Measurements from ENCODE around the gene TJAP1. TPM values are rescaled to one million over a fixed set of nuclear protein-coding genes. Genes with fewer than 3 reads are reported as not detected.

The TJAP1 gene
- total and polyA plus RNA-seq, 5 donors from 2014 or later: 5.5 to 36.3 (median 7.3) TPM

- Mint-ChIP-seq H3K9me3 (peaks cover 0 to 1% (median 0%) of the 10 kb centered on the region in 7 donors), H3K27me3 (peaks cover 13% of the 10 kb centered on the region), H3K27ac (no peak overlapping the region), H3K36me3 (no peaks in the 10 kb centered on the region), H3K4me1 (peaks cover 6 to 11% (median 8%) of the 10 kb centered on the region in 4 donors), H3K4me3 (no peak overlapping the region)
- Histone ChIP-seq H3K4me1 (ENCODE audit: control insufficient read depth, insufficient read depth, low read length, poor library complexity, severe bottlenecking) (peaks cover 6% of the 10 kb centered on the region), H3K4me3 (ENCODE audit: low read depth, low read length) (no peak overlapping the region), H3K27me3 (ENCODE audit: control insufficient read depth, insufficient read depth, low read length) (peaks cover 5% of the 10 kb centered on the region), H3K36me3 (ENCODE audit: control insufficient read depth, insufficient read depth, low read length) (no peaks in the 10 kb centered on the region), H3K9me3 (ENCODE audit: control insufficient read depth in 2 of 2, low read length in 2 of 2) (no peaks in the 10 kb centered on the region), H3K27ac (ENCODE audit: insufficient read depth, low read length, poor library complexity, severe bottlenecking) (no peak overlapping the region)
- DNase-seq (no peak), ATAC-seq (ENCODE audit: low read depth in 2 of 2) (no peak)
Observed at GRCh38 chr6:43472515-43472914, 4.9 kb upstream of the TJAP1 start.

- Mint-ChIP-seq H3K4me3 (no peak overlapping the region), H3K4me1 (peaks cover 16 to 39% (median 30%) of the 10 kb centered on the region in 4 donors), H3K36me3 (no peaks in the 10 kb centered on the region), H3K27me3 (peaks cover 13% of the 10 kb centered on the region), H3K9me3 (peaks cover 0 to 1% (median 0%) of the 10 kb centered on the region in 7 donors), H3K27ac (peak overlapping the region in 1 of 3 donors; percentile 51)
- Histone ChIP-seq H3K4me3 (ENCODE audit: low read depth, low read length) (no peak overlapping the region), H3K36me3 (ENCODE audit: control insufficient read depth, insufficient read depth, low read length) (no peaks in the 10 kb centered on the region), H3K27me3 (ENCODE audit: control insufficient read depth, insufficient read depth, low read length) (no peaks in the 10 kb centered on the region), H3K4me1 (ENCODE audit: control insufficient read depth, insufficient read depth, low read length, poor library complexity, severe bottlenecking) (peaks cover 22% of the 10 kb centered on the region), H3K27ac (ENCODE audit: insufficient read depth, low read length, poor library complexity, severe bottlenecking) (no peak overlapping the region), H3K9me3 (ENCODE audit: control insufficient read depth in 2 of 2, low read length in 2 of 2) (no peaks in the 10 kb centered on the region)
- ATAC-seq (ENCODE audit: low read depth in 2 of 2) (no peak), DNase-seq (no peak)
Observed at GRCh38 chr6:43475516-43475915, 1.9 kb upstream of the TJAP1 start.

GRCh38 chr6:43476746-43477145, 624 bp upstream of the TJAP1 start:
- Histone ChIP-seq H3K4me1 (ENCODE audit: control insufficient read depth, insufficient read depth, low read length, poor library complexity, severe bottlenecking) (peaks cover 22% of the 10 kb centered on the region), H3K9me3 (ENCODE audit: control insufficient read depth in 2 of 2, low read length in 2 of 2) (no peaks in the 10 kb centered on the region), H3K4me3 (ENCODE audit: low read depth, low read length) (peak overlapping the region; percentile 82), H3K27me3 (ENCODE audit: control insufficient read depth, insufficient read depth, low read length) (no peaks in the 10 kb centered on the region), H3K36me3 (ENCODE audit: control insufficient read depth, insufficient read depth, low read length) (no peaks in the 10 kb centered on the region), H3K27ac (ENCODE audit: insufficient read depth, low read length, poor library complexity, severe bottlenecking) (peak overlapping the region; percentile 94)
- H3K27ac Mint-ChIP-seq: peak overlapping the region; percentile 72 to 99 (median 95)
- no peaks in the 10 kb centered on the region for H3K9me3 Mint-ChIP-seq
- DNase-seq (peak in 1 of 3 donors; percentile 23), ATAC-seq (ENCODE audit: low read depth in 2 of 2) (no peak)
- peak overlapping the region; percentile 93 to 98 (median 95) for H3K4me3 Mint-ChIP-seq
- peaks cover 22 to 47% (median 37%) of the 10 kb centered on the region in 4 donors for H3K4me1 Mint-ChIP-seq
- peaks cover 4% of the 10 kb centered on the region for H3K27me3 Mint-ChIP-seq
- no peaks in the 10 kb centered on the region for H3K36me3 Mint-ChIP-seq

- DNase-seq (peak in 1 of 3 donors; percentile 12), ATAC-seq (ENCODE audit: low read depth in 2 of 2) (no peak)
- H3K4me3 Mint-ChIP-seq: peak overlapping the region; percentile 93 to 98 (median 95)
- H3K27me3 Mint-ChIP-seq: peaks cover 4% of the 10 kb centered on the region
- H3K36me3 Mint-ChIP-seq: peaks cover 4% of the 10 kb centered on the region
- H3K4me1 Mint-ChIP-seq: peaks cover 27 to 55% (median 44%) of the 10 kb centered on the region in 4 donors
- H3K4me3 ChIP-seq (ENCODE audit: low read depth, low read length): peak overlapping the region; percentile 84
- H3K4me1 ChIP-seq (ENCODE audit: control insufficient read depth, insufficient read depth, low read length, poor library complexity, severe bottlenecking): peaks cover 22% of the 10 kb centered on the region
- H3K27ac ChIP-seq (ENCODE audit: insufficient read depth, low read length, poor library complexity, severe bottlenecking): peak overlapping the region; percentile 94
- no peaks in the 10 kb centered on the region for H3K27me3 ChIP-seq (ENCODE audit: control insufficient read depth, insufficient read depth, low read length)
- no peaks in the 10 kb centered on the region for H3K9me3 Mint-ChIP-seq
- peak overlapping the region; percentile 95 to 99 (median 97) for H3K27ac Mint-ChIP-seq
- no peaks in the 10 kb centered on the region for H3K9me3 ChIP-seq (ENCODE audit: control insufficient read depth in 2 of 2, low read length in 2 of 2)
- H3K36me3 ChIP-seq (ENCODE audit: control insufficient read depth, insufficient read depth, low read length): no peaks in the 10 kb centered on the region
Observed at GRCh38 chr6:43478008-43478372, 620 bp downstream of the TJAP1 start.

- H3K4me1 ChIP-seq (ENCODE audit: control insufficient read depth, insufficient read depth, low read length, poor library complexity, severe bottlenecking): peaks cover 22% of the 10 kb centered on the region
- no peak overlapping the region for H3K27ac Mint-ChIP-seq
- H3K4me3 Mint-ChIP-seq: peak overlapping the region in 2 of 4 donors; percentile 55 to 74
Observed at GRCh38 chr6:43481075-43481474, 3.7 kb downstream of the TJAP1 start.

GRCh38 chr6:43481591-43482236, 4.3 kb downstream of the TJAP1 start:
- Mint-ChIP-seq H3K4me1 (peaks cover 29 to 63% (median 50%) of the 10 kb centered on the region in 4 donors), H3K9me3 (no peaks in the 10 kb centered on the region), H3K36me3 (peaks cover 15% of the 10 kb centered on the region), H3K27ac (no peak overlapping the region), H3K4me3 (peak overlapping the region in 1 of 4 donors; percentile 15), H3K27me3 (no peaks in the 10 kb centered on the region)
- Histone ChIP-seq H3K4me1 (ENCODE audit: control insufficient read depth, insufficient read depth, low read length, poor library complexity, severe bottlenecking) (peaks cover 22% of the 10 kb centered on the region), H3K9me3 (ENCODE audit: control insufficient read depth in 2 of 2, low read length in 2 of 2) (no peaks in the 10 kb centered on the region), H3K36me3 (ENCODE audit: control insufficient read depth, insufficient read depth, low read length) (no peaks in the 10 kb centered on the region), H3K4me3 (ENCODE audit: low read depth, low read length) (no peak overlapping the region), H3K27me3 (ENCODE audit: control insufficient read depth, insufficient read depth, low read length) (no peaks in the 10 kb centered on the region), H3K27ac (ENCODE audit: insufficient read depth, low read length, poor library complexity, severe bottlenecking) (no peak overlapping the region)
- DNase-seq (no peak), ATAC-seq (ENCODE audit: low read depth in 2 of 2) (no peak)

More at GRCh38 chr6:43481075-43481474, 3.7 kb downstream of the TJAP1 start:
- H3K4me3 ChIP-seq (ENCODE audit: low read depth, low read length): no peak overlapping the region
- H3K9me3 Mint-ChIP-seq: no peaks in the 10 kb centered on the region
- ATAC-seq (ENCODE audit: low read depth in 2 of 2) (no peak), DNase-seq (no peak)
- H3K9me3 ChIP-seq (ENCODE audit: control insufficient read depth in 2 of 2, low read length in 2 of 2): no peaks in the 10 kb centered on the region
- H3K36me3 Mint-ChIP-seq: peaks cover 12% of the 10 kb centered on the region
- H3K27ac ChIP-seq (ENCODE audit: insufficient read depth, low read length, poor library complexity, severe bottlenecking): no peak overlapping the region
- H3K4me1 Mint-ChIP-seq: peaks cover 32 to 64% (median 53%) of the 10 kb centered on the region in 4 donors
- no peaks in the 10 kb centered on the region for H3K36me3 ChIP-seq (ENCODE audit: control insufficient read depth, insufficient read depth, low read length)
- no peaks in the 10 kb centered on the region for H3K27me3 Mint-ChIP-seq
- no peaks in the 10 kb centered on the region for H3K27me3 ChIP-seq (ENCODE audit: control insufficient read depth, insufficient read depth, low read length)

GRCh38 chr6:43488667-43489276, 11.4 kb downstream of the TJAP1 start:
- Mint-ChIP-seq H3K4me1 (peaks cover 2 to 36% (median 13%) of the 10 kb centered on the region in 4 donors), H3K36me3 (peaks cover 15% of the 10 kb centered on the region), H3K27ac (peak overlapping the region in 2 of 3 donors; percentile 15 to 84), H3K9me3 (no peaks in the 10 kb centered on the region), H3K27me3 (no peaks in the 10 kb centered on the region), H3K4me3 (no peak overlapping the region)
- Histone ChIP-seq H3K27ac (ENCODE audit: insufficient read depth, low read length, poor library complexity, severe bottlenecking) (no peak overlapping the region), H3K27me3 (ENCODE audit: control insufficient read depth, insufficient read depth, low read length) (no peaks in the 10 kb centered on the region), H3K36me3 (ENCODE audit: control insufficient read depth, insufficient read depth, low read length) (peaks cover 8% of the 10 kb centered on the region), H3K4me1 (ENCODE audit: control insufficient read depth, insufficient read depth, low read length, poor library complexity, severe bottlenecking) (peaks cover 3% of the 10 kb centered on the region), H3K4me3 (ENCODE audit: low read depth, low read length) (no peak overlapping the region), H3K9me3 (ENCODE audit: control insufficient read depth in 2 of 2, low read length in 2 of 2) (no peaks in the 10 kb centered on the region)
- ATAC-seq (ENCODE audit: low read depth in 2 of 2) (no peak), DNase-seq (no peak)

Data from CD4-positive, CD25-positive, alpha-beta regulatory T cell (primary cell).